B cell (primary cell): ENCODE data around the gene SKAP1. TPM values are rescaled to one million over a fixed set of nuclear protein-coding genes. Genes with fewer than 3 reads are reported as not detected.

Source experiments
- ATAC-seq: fragments of 200-7000 bp; cut with Tn5 transposase; one replicate; pipeline ENCODE4 v1.10.0; 2021; ENCODE audit warnings: low read depth, mild to moderate bottlenecking, moderate number of reproducible peaks, moderate library complexity
- CTCF ChIA-PET: fragments of 350-600 bp; sonication (Branson Sonifier 250); formaldehyde crosslinking; loops from one replicate; lab custom pipeline; 2021; ENCODE audit warnings: antibody characterized with exemption, inconsistent platforms; lab: Charles Lee
- POLR2A ChIA-PET: fragments of 350-600 bp; sonication (Branson Sonifier 250); formaldehyde crosslinking; loops from one replicate; lab custom pipeline; 2021; ENCODE audit warnings: antibody characterized with exemption; lab: Charles Lee
- DNase-seq: peaks from one replicate; pipeline ENCODE4 v3.0.0; 2013
- H2AFZ ChIP-seq: 2 replicates; pipeline ENCODE4 v1.6.1; 2012; ENCODE audit warnings: mild to moderate bottlenecking, low read depth, low read length; ENCODE audit not compliant: insufficient read depth, poor library complexity, severe bottlenecking
- H3K27ac ChIP-seq, 2 donors: 1 replicate in 1 of 2; 2 replicates in 1 of 2; pipeline ENCODE4 v1.5.1; 2012 to 2013; ENCODE audit warnings: low read length in 2 of 2, mild to moderate bottlenecking in 2 of 2, moderate library complexity in 1 of 2
- H3K27me3 ChIP-seq, 4 experiments: fragments of 200-600 bp in 1 of 4; sonication (generic) in 1 of 4; replicated peaks in 1 of 4; 1 replicate in 2 of 4; 2 replicates in 2 of 4; pipeline versions ENCODE4 v1.6.1 to v1.7.0; 2013 to 2016; ENCODE audit warnings: low read length in 3 of 4, mild to moderate bottlenecking in 2 of 4, mixed read lengths in 1 of 4, moderate library complexity in 1 of 4; ENCODE audit not compliant: insufficient read depth in 4 of 4, control insufficient read depth in 3 of 4; ENCODE audit errors: control extremely low read depth in 1 of 4
- H3K36me3 ChIP-seq, 2 experiments: replicated peaks in 1 of 2; 1 replicate in 1 of 2; 2 replicates in 1 of 2; pipeline versions ENCODE4 v1.6.1 to v1.7.1; 2013; ENCODE audit warnings: low read length in 1 of 2; ENCODE audit not compliant: insufficient read depth in 2 of 2, control insufficient read depth in 1 of 2; ENCODE audit errors: control extremely low read depth in 1 of 2, extremely low read depth in 1 of 2
- H3K4me1 ChIP-seq, 2 donors: fragments of 200-600 bp in 1 of 2; sonication (generic) in 1 of 2; 1 replicate in 1 of 2; 2 replicates in 1 of 2; pipeline versions ENCODE4 v1.5.1 to v1.6.1; 2013 to 2017; ENCODE audit warnings: low read length in 2 of 2; ENCODE audit not compliant: control insufficient read depth in 2 of 2, insufficient read depth in 2 of 2
- H3K4me2 ChIP-seq: replicated peaks from 2 replicates; pipeline ENCODE3; 2012; ENCODE audit warnings: mild to moderate bottlenecking, low read depth, low read length; ENCODE audit not compliant: poor library complexity, severe bottlenecking
- H3K4me3 ChIP-seq, 5 experiments: fragments of 200-600 bp in 1 of 5; sonication (generic) in 1 of 5; 1 replicate in 3 of 5; 2 replicates in 2 of 5; pipeline versions ENCODE4 v1.5.1 to v1.7.0; 2011 to 2016; ENCODE audit warnings: low read length in 4 of 5, mild to moderate bottlenecking in 4 of 5, low read depth in 2 of 5, control low read depth in 1 of 5, moderate library complexity in 1 of 5; ENCODE audit not compliant: insufficient read depth in 1 of 5; ENCODE audit errors: control extremely low read depth in 1 of 5, extremely low read depth in 1 of 5
- H3K79me2 ChIP-seq: fragments of 200-600 bp; sonication (generic); one replicate; pipeline ENCODE4 v1.6.0; 2016; ENCODE audit warnings: low read length; ENCODE audit not compliant: control insufficient read depth, insufficient read depth
- H3K9ac ChIP-seq: fragments of 200-600 bp; sonication (generic); 2 replicates; pipeline ENCODE4 v1.6.1; 2017; ENCODE audit warnings: mild to moderate bottlenecking, low read length, moderate library complexity
- H3K9me3 ChIP-seq, 3 donors: one replicate each; pipeline versions ENCODE4 v1.6.1 to v1.7.1; 2013; ENCODE audit warnings: low read length in 2 of 3; ENCODE audit not compliant: control insufficient read depth in 2 of 3, insufficient read depth in 1 of 3; ENCODE audit errors: control extremely low read depth in 1 of 3
- H4K20me1 ChIP-seq: 2 replicates; pipeline ENCODE4 v1.6.0; 2012; ENCODE audit warnings: mild to moderate bottlenecking, low read length; ENCODE audit not compliant: insufficient read depth, control insufficient read depth, poor library complexity, severe bottlenecking
- H3K27ac Mint-ChIP-seq: one replicate; pipeline ENCODE4 v1.8.0; 2021; ENCODE audit warnings: mixed read lengths
- H3K27me3 Mint-ChIP-seq: one replicate; pipeline ENCODE4 v1.8.0; 2021; ENCODE audit warnings: mixed read lengths
- H3K4me1 Mint-ChIP-seq: one replicate; pipeline ENCODE4 v1.8.0; 2021; ENCODE audit warnings: mixed read lengths
- H3K4me3 Mint-ChIP-seq: one replicate; pipeline ENCODE4 v1.8.0; 2021; ENCODE audit warnings: mixed read lengths
- H3K9me3 Mint-ChIP-seq: one replicate; pipeline ENCODE4 v1.8.0; 2022; ENCODE audit warnings: mixed read lengths; ENCODE audit not compliant: insufficient read depth
- CTCF ChIP-seq: fragments of 200-600 bp; IDR thresholded peaks from one replicate; pipeline ENCODE4 v1.8.0; 2022; ENCODE audit warnings: antibody characterized with exemption, mild to moderate bottlenecking
- EZH2 ChIP-seq: IDR thresholded peaks from 2 replicates; pipeline ENCODE4 v1.6.1; 2012; ENCODE audit warnings: borderline replicate concordance, low read depth, mild to moderate bottlenecking, moderate library complexity, low read length; ENCODE audit not compliant: insufficient read depth, poor library complexity, severe bottlenecking
- WGBS: methylation state at CpG from one replicate; pipeline ENCODE4 v1.1.5; 2013; ENCODE audit warnings: missing lambda C conversion rate; ENCODE audit not compliant: insufficient coverage; 5-methylcytosine and 5-hydroxymethylcytosine counted together
- intact Hi-C: fragments of 100-400 bp; cut with micrococcal nuclease; formaldehyde crosslinking; loops from one replicate; pipeline ENCODE4 v1.10.0; 2022
- polyA plus RNA-seq: library from polyadenylated mRNA; depleted of rRNA; stranded (reverse); fragments of >200 nt; gene quantifications from 2 replicates; pipeline ENCODE4 v1.2.3, GENCODE V29; 2012
- total RNA-seq, 2 donors: library from RNA; stranded (reverse); fragments of 120-200 nt in 1 of 2; gene quantifications; 1 replicate in 1 of 2; 2 replicates in 1 of 2; pipeline versions ENCODE4 v1.2.3 to v1.2.4, GENCODE V29; 2013 to 2022

Gene SKAP1
- total and polyA plus RNA-seq, 2 donors (not counting 1 experiment from before 2014, with no cell fraction given), result 33.1 to 37.3 TPM

- H3K4me3 Mint-ChIP-seq, result no peak overlapping the region
- peaks cover 18% of the 10 kb centered on the region for H3K4me1 Mint-ChIP-seq
- no peak for ATAC-seq
Observed at GRCh38 chr17:48296453-48296852, 133.6 kb downstream of the SKAP1 start.

More at GRCh38 chr17:48296453-48296852, 133.6 kb downstream of the SKAP1 start:
- no CpG with 5 or more reads among the region's 2 CpGs for WGBS
- H3K27ac Mint-ChIP-seq, result no peak overlapping the region
- intact Hi-C loops, result no loop called here
- H3K4me2 ChIP-seq, result no peak overlapping the region
- H3K9me3 ChIP-seq, result no peaks in the 10 kb centered on the region
- H3K9ac ChIP-seq, result no peak overlapping the region
- H4K20me1 ChIP-seq, result no peaks in the 10 kb centered on the region
- peaks cover 13 to 14% of the 10 kb centered on the region in 2 donors for H3K4me1 ChIP-seq
- no peaks in the 10 kb centered on the region for H3K36me3 ChIP-seq
- TF ChIP-seq EZH2, result no peak
- TF ChIP-seq CTCF, result no peak
- no peaks in the 10 kb centered on the region for H3K9me3 Mint-ChIP-seq
- H2AFZ ChIP-seq, result no peak overlapping the region
- POLR2A ChIA-PET, result no interaction called here
- H3K4me3 ChIP-seq, result no peak overlapping the region
- no peaks in the 10 kb centered on the region for H3K79me2 ChIP-seq
- CTCF ChIA-PET, result interaction anchor here (1.6 to 1.8 kb wide), 2 partner anchors 12 to 305 kb away, joined by 5 to 8 read pairs; no protein-coding TSS in a partner anchor
- no peaks in the 10 kb centered on the region for H3K27me3 ChIP-seq
- DNase-seq, result no peak
- no peaks in the 10 kb centered on the region for H3K27me3 Mint-ChIP-seq
- no peak overlapping the region for H3K27ac ChIP-seq
